LoVo (cell line): ENCODE results near the gene U2AF1L4.
"Not testable (repeated sequence)": the region's sequence is repeated elsewhere in the genome, so short reads cannot be mapped to it uniquely, and the experiment has no call there.

Experiments
- DNase-seq: peaks from one replicate; pipeline ENCODE4 v3.0.0-alpha.2; 2016; ENCODE audit warnings: low spot score

U2AF1L4 gene

DNA sequence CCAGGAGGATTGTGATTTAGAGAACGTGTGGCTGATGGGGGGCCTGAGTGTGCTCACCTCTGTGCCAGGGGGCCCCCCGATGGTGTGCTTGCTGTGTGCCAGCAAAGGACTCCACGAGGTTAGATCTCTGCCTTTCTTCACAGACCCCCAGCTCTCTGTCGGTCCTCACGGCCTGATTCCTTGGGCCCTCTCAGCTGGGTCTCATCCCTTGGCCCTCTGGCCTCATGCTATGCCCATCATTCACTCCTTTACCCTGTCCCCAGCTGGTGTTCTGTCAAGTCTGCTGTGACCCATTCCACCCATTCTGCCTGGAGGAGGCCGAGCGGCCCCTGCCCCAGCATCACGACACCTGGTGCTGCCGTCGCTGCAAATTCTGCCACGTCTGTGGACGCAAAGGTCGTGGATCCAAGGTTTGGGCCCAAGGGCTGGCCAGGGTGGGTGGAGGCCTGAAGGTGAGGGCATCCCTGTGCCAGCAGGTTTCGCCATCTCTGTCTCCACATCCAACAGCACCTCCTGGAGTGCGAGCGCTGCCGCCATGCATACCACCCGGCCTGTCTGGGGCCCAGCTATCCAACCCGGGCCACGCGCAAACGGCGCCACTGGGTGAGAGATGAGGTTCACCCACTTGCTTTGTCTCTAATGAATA is 19.9 kb downstream of the U2AF1L4 start:
- no peak for DNase-seq

DNA sequence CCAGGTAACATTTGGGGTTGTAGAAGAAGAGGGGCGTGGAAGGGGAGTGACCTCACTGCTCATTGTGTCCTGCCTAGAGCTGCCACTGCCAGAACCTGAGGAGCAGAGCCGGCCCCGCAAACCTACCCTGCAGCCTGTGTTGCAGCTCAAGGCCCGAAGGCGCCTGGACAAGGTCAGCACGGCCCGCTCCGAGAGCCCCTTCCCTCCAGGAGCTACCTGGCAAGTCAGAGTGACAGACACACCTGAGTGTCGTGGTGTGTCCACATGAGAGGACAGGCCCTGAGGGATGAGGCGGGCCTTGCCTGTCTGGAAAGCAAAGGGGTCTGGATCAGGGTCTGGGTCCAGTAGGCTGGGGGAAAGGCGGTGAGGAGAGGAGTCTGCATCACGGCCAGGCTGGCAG is 20.7 kb downstream of the U2AF1L4 start:
- no peak for DNase-seq

DNA sequence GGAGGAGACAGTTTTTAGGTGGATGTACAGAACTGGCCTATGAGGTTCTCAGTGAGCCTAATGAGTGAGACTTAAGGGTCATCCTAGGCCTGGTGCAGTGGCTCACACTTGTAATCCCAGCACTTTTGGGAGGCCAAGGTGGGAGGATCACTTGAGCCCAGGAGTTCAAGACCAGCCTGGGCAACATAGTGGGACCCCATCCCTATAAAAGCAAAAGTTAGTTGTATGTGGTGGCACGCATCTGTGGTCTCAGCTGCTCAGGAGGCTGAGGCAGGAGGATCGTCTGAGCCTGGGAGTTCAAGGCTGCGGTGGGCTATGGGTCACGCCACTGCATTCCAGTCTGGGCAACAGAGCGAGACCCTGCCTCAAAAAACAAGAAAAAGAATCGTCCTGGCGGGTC is 21.1 kb downstream of the U2AF1L4 start:
- not testable (repeated sequence) for DNase-seq

DNA sequence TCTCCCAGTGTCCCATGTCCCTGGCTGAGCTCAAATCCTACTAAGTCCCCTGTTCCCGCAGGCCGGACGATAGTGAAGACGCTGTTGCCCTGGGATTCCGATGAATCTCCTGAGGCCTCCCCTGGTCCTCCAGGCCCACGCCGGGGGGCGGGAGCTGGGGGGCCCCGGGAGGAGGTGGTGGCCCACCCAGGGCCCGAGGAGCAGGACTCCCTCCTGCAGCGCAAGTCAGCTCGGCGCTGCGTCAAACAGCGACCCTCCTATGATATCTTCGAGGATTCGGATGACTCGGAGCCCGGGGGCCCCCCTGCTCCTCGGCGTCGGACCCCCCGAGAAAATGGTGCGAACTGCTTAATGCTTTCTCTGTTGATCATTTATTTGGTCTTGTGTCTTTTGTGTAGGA is 21.5 kb downstream of the U2AF1L4 start:
- no peak for DNase-seq

DNA sequence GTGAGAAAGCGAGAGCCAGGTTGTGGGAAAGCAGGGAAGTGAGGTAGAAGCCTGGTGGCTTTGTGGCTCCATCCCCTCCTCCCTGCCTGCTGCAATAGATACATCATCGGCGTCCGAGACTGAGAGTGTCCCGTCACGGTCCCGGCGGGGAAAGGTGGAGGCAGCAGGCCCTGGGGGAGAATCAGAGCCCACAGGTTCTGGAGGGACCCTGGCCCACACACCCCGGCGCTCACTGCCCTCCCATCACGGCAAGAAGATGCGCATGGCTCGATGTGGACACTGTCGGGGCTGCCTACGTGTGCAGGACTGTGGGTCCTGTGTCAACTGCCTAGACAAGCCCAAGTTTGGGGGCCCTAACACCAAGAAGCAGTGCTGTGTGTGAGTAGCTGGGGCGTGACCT is 22.3 kb downstream of the U2AF1L4 start:
- DNase-seq = no peak

DNA sequence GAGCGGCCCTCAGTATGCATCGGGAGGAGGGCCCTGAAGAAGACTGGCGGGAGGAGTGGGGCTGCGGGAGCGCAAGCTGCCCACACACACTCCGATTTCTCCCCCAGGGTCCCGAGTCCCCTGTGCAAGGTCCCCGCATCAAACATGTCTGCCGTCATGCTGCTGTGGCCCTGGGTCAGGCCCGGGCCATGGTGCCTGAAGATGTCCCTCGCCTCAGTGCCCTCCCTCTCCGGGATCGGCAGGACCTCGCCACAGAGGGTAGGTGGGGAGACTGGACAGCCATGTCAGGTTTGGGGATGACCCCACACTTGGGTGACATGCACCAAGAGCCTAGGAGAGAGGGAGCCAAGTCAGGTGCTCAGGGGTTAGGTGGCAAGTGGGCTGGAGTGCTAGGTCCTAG is 22.8 kb downstream of the U2AF1L4 start:
- no peak for DNase-seq

DNA sequence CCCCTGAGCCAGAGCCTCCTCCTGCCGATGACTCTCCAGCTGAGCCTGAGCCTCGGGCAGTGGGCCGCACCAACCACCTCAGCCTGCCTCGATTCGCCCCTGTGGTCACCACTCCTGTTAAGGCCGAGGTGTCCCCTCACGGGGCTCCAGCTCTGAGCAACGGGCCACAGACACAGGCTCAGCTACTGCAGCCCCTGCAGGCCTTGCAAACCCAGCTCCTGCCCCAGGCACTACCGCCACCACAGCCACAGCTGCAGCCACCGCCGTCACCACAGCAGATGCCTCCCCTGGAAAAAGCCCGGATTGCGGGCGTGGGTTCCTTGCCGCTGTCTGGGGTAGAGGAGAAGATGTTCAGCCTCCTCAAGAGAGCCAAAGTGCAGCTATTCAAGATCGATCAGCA is 23.8 kb downstream of the U2AF1L4 start:
- DNase-seq = no peak

DNA sequence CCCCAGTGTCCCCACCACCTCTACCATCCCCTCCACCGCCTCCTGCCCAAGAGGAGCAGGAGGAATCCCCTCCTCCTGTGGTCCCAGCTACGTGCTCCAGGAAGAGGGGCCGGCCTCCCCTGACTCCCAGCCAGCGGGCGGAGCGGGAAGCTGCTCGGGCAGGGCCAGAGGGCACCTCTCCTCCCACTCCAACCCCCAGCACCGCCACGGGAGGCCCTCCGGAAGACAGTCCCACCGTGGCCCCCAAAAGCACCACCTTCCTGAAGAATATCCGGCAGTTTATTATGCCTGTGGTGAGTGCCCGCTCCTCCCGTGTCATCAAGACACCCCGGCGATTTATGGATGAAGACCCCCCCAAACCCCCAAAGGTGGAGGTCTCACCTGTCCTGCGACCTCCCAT is 24.6 kb downstream of the U2AF1L4 start:
- no peak for DNase-seq

DNA sequence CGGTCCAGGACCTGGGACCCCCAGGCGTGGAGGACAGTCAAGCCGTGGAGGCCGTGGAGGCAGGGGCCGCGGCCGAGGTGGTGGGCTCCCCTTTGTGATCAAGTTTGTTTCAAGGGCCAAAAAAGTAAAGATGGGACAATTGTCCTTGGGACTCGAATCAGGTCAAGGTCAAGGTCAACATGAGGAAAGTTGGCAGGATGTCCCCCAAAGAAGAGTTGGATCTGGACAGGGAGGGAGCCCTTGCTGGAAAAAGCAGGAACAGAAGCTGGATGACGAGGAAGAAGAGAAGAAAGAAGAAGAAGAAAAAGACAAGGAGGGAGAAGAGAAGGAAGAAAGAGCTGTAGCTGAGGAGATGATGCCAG is 25.1 kb downstream of the U2AF1L4 start:
- DNase-seq = no peak

DNA sequence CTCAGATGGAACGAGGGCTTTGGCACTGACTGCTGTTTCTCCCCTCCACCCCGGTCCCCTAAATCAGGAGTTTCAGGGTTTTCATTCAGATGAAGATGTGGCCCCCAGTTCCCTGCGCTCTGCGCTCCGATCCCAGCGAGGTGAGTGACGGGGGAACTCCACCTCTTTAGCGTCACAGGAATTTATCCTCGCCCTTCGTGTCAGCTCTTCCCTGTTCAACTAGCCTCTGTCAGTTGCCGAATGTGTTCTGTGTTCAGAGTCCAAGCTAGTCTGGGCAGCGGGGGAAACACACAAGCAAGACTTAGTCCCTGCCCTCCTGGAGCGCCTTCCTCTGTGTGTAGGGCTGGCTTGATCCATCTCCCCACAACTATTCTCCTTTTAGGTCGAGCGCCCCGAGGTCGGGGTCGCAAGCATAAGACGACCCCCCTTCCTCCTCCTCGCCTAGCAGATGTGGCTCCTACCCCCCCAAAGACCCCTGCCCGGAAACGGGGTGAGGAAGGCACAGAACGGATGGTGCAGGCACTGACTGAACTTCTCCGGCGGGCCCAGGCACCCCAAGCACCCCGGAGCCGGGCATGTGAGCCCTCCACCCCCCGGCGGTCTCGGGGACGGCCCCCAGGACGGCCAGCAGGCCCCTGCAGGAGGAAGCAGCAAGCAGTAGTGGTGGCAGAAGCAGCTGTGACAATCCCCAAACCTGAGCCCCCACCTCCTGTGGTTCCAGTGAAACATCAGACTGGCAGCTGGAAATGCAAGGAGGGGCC is 25.6 kb downstream of the U2AF1L4 start:
- DNase-seq = no peak

DNA sequence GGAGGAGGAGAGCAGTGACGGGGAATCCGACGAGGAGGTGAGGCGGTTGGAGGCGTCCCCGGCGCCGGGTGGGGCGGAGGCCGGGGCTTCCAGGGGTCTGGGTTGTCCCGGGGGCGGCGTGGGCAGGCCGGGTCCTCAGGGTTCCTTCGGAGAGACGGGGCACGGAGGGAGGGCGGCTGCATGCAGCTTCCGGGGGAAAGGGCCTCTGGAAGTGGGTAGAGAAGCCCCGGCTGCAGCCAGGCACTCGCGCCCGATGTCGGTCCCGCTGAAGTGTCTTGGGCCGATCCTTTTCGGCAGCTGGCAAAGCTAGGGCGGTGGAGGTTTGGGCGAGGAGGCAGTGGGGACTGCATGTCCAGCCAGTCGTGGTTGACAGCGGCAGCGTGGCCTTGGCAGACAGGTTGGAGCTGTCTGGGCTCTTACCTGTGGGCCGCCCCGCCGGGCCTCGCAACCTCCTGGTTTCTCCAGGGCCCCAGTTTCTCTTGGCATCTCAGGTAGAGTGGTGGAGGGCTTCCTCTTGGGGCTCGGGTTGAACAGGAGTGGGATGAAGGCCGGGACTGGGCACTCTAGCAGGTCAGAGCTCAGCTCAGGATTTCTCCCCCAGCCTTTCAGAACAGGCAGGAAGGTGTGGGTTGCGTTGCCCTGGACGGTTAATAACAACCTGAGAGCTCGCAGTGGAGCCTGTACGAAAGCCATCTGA is 26.7 kb downstream of the U2AF1L4 start:
- DNase-seq = no peak

DNA sequence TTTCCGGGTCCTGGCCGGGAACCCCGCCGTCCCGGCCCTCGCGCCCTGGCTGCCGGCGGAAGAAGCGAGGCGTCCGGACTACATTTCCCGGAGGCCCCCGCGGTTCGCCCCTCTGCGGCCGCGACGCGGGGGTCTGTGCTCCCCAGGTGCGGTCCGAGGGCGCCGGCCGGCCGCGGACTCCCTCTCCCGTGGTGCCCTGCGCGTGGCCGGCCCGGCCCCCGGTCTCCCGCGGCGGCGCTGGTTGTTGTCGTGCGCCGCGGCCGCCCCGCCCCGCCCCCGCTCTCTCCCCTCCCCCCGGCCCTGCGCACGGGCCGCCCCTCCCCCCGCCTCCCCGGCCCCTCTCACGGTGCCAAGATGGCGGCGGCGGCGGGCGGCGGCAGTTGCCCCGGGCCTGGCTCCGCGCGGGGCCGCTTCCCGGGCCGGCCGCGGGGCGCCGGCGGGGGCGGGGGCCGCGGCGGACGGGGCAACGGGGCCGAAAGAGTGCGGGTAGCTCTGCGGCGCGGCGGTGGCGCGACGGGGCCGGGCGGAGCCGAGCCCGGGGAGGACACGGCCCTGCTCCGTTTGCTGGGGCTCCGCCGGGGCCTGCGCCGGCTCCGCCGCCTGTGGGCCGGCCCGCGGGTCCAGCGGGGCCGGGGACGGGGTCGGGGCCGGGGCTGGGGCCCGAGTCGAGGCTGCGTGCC is 27.4 kb downstream of the U2AF1L4 start, which contains the start of gene KMT2B:
KMT2B (plus strand) TSS at position 339 of the 680 bp plus-strand sequence; CDS start at position 355, 16 bp downstream.
- peak; percentile 96 for DNase-seq

DNA sequence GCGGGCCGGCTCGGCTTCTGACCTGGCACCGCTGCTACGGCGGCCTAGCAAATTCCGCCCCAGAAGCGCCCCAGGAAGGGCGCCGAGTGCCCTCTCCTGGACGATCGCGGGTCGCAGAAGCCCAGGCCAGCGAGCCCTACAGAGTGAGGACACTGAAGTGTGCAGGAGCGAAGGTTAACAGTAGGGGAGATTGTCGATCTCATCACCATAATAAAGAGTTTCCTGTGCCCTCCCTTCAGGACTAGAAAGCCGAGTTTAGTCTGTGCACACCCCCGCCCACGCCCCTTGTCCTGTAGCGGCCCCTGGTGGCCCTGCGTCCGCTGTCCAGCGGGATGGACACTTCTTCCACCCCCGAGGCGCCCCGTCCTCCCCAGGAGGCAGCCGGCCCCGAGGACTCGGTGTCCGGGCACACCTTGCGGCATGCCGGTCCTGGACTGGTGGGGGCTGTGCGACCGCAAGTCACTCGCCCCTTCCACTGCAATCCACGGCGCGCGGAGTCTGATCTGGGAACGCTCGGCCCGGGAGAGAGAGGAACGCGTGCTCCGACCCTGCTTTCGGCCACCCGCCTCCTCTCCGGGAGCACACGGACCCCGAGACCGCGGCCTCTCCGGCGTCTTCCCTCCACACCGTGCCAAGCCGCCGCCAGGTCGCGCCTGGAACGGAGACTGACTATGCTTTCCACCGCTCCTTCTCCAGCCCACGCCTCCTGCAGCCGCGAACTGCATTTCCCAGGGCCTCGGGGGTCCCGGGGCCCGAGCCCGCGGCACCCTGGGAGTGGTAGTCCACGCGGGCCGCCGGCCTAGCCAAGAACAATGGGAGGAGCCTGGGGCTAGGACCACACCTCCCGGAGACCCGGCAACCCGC is 28.2 kb downstream of the U2AF1L4 start:
- DNase-seq = peak; percentile 83

DNA sequence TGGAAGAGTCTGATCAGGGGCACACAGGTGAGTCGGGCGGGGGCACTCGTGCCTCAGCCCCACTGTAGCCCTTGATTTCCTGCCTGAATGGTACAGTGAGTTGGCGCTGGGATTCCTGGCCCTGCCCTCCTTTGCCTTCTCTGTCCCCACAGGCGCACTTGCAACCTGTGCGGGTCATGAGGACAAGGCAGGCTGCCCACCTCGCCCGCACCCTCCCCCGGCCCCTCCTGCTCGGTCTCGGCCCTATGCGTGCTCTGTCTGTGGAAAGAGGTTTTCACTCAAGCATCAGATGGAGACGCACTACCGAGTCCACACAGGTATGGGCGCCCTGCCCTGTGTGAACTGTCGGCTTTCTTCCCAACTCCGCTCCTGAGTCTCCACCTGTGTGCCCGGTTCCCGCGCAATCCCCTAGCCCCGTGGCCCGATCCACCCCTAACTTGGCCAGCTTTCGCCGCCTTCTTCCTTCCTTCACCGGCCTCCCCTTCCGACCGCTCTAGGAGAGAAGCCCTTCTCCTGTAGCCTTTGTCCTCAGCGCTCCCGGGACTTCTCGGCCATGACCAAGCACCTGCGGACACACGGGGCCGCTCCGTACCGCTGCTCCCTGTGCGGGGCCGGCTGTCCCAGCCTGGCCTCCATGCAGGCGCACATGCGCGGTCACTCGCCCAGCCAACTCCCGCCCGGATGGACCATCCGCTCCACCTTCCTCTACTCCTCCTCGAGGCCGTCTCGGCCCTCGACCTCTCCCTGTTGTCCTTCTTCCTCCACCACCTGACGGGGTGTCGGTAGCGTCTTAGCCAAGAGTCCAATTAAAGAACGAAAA is 29.0 kb downstream of the U2AF1L4 start:
- peak; percentile 58 for DNase-seq

DNA sequence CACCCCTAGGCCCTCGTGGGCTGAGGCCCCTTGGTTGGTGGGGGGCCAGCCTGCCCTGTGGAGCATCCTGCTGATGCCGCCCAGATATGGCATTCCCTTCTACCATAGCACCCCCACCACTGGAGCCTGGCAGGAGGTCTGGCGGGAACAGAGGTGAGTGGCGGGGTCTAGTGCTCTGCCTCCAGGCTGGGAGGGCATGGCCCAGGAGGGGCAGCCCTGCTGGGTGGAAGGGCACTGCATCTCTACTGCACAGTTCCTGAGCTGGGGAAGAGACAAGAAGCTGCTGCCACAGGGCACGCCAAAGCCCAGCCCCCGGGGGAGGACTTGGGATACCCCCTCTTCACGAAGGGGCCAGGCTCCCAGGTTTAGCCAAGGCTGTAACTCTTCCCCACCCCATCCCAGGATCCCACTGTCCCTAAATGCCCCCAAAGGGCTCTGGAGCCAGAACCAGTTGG is 29.8 kb downstream of the U2AF1L4 start:
- DNase-seq = no peak

DNA sequence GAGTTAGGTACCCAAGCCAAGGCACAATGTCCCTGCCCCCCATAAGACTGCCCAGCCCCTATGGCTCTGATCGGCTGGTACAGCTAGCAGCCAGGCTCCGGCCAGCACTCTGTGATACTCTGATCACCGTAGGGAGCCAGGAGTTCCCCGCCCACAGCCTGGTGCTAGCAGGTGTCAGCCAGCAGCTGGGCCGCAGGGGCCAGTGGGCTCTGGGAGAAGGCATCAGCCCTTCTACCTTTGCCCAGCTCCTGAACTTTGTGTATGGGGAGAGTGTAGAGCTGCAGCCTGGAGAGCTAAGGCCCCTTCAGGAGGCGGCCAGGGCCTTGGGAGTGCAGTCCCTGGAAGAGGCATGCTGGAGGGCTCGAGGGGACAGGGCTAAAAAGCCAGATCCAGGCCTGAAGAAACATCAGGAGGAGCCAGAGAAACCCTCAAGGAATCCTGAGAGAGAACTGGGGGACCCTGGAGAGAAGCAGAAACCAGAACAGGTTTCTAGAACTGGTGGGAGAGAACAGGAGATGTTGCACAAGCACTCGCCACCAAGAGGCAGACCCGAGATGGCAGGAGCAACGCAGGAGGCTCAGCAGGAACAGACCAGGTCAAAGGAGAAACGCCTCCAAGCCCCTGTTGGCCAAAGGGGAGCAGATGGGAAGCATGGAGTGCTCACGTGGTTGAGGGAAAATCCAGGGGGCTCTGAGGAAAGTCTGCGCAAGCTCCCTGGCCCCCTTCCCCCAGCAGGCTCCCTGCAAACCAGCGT is 30.4 kb downstream of the U2AF1L4 start:
- DNase-seq = no peak

DNA sequence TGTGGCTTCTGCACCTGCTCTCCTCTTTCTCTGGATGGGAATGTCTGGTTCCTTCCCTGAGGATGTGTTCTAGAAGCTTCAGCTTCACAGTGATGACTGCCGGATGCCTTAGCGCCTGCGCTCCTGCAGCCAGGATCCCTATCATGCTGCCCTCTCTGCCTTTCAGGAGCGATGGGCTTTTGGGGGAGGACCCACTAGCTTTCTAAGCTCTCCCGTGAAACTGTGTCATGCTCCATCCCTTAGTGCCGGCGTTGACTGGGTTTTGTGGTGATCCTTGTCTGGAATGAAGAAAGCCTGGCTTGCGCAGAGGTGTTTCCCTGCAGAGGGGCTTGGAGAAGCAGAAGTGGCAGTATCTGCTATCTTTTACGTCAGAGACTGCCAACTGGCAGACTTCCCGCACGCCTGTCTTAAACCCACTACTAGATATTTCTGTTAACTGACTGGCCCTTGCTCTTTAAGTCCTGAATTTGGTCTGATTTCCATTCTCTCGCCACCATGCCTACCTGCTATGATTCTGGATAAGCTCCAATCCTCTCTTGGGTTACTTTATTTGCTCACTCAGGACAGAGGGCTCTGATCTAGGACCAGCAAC is 31.2 kb downstream of the U2AF1L4 start:
- no peak for DNase-seq

DNA sequence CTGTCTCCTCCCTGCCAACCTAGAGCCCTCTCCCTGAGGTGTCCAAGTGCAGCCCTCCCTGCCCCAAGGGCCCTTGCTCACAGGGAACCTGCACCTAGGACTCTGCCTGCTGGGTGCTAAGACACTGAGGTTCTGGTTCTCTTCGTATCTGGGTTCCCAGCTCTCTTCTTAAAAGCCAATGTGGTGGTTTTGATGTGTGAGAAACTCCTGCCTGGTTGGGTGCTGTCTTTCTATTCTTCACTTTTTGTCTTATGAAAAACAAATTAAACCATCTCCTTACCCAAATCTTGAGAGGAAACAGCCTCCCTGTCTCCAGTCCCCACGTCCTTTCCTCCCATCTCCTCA is 31.7 kb downstream of the U2AF1L4 start:
- no peak for DNase-seq
